Fibroblast of skin of right quadriceps (primary cell): ENCODE results near the gene SNAP25.

Experiments
- DNase-seq: peaks from one replicate; pipeline ENCODE4 v3.0.0-alpha.2; 2013

Gene SNAP25

DNA sequence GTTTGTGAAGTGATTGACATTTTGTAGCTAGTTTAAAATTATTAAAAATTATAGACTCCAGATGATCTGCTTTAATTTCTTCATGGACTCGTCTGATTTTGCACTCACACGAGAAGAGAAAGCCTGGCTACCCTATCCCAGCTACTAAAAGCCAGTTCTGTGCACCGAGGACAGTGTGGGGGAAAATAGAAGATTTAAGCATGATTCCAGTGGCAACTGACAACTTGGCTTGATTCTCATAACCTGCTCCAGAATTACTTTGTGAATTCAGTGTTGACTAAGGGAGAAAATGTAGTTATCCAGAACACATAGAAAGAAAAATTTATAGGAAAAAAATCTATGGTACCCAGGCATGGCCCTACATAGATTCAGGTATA lies 88.7 kb downstream of the SNAP25 start:
- peak; percentile 23 for DNase-seq

DNA sequence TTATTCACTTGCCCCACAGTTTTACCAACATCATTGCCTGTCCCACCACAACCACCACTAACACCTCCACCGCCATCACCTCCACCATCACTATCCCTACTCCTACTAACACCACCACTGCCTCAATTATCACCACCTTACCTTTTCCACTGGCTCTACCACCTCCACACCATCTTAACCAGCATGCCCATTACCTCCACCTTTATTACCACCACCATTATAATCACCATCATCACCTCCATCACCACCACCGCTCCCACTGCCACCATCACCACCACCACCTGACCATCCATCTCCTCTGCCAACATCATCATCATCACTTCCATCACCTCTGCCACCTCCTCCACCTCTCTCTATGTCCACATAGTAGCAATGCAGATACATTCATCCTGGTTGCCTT lies 90.0 kb downstream of the SNAP25 start:
- no peak for DNase-seq

DNA sequence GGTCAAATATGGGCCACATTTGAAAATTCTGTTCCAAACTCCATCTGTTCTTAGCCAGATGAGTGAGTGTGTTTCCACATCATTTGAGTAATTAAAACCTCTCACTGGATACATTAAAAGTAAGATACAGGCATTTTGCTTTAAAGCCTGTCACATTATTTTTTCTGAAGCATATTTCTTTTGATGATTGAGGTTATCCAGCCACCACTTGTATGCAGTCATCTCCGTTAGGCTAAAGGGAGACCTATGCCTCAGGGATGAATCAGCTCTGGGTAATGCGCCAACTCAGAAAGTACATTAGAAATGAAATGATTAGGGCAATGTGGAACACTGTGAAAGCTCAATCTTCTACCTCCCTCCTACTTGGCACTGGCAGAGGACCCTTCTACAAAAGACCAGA lies 90.7 kb downstream of the SNAP25 start:
- peak; percentile 97 for DNase-seq

DNA sequence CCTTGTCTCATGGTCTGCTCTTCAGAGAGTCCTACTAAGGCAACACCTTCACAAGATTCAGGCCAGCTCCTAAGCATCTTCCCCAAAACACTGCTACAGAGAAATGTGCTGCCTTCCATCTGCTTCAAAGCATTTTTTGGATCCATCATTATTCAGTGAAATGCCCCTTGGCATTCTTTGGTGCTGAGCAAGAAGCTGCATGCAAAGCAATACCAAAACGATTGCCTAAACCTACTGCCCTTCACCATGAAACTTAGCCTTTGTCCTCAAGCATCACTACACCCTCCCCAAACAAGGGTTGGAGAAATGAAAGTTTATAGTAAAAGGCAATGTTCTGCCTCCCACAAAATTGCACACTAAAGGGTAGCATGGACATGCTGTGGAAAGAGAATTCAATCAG lies 93.5 kb downstream of the SNAP25 start:
- peak; percentile 35 for DNase-seq

DNA sequence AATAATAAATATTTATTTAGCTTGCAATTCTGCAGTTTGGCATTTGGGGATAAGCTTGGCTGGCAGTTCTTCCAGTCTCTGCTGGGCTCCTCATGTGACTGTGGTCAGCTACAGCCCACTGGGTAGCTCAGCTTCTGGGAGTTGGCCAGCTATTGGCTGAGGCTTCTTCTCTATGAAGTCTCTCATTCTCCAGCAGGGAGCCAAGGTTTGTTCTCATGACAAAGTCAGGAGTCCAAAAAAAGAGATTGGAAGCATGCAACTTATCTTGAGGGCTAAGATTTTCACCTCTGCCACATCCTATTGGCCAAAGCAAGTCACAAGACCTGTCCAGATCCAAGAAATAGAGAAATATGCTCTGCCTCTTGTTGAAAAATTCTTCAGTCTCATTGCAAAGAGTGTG lies 94.6 kb downstream of the SNAP25 start:
- no peak for DNase-seq

DNA sequence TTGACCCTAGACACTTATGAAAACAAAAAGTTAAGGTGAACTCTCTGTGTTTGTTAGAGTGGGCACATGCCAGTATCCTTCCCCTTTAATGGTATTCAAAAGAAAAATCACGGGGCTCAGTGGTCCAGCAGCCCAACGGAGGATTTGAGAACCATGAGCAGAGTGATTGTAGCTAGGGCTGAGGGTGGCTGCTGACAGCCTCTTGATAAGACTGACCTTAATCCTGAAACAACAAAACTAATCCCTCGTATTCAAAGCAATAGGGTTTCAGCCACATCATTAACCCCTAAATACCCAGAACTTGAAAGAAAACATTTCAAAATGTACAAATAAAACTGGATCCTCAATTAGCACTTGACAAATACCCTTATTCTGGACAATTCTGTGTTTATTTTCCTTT lies 95.1 kb downstream of the SNAP25 start:
- no peak for DNase-seq

DNA sequence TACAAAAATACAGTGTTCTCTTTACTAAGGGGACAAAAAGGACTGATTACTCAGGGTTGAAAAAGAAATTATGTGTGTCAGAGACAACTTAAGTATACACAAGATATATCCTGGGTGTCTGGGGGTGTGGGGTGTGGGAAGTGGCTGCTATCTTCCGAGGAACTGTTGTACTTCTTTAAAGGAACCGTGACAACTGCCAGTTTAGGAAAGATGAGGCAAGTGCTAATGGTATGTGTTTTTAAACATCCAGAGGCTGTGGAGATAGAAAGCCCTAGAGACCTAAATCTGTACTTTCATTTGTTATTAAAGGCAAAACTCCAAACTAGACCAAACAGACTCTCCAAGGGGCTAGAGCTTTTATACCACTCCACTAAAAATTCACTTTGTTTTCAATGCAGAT lies 95.6 kb downstream of the SNAP25 start:
- DNase-seq, result peak; percentile 67

DNA sequence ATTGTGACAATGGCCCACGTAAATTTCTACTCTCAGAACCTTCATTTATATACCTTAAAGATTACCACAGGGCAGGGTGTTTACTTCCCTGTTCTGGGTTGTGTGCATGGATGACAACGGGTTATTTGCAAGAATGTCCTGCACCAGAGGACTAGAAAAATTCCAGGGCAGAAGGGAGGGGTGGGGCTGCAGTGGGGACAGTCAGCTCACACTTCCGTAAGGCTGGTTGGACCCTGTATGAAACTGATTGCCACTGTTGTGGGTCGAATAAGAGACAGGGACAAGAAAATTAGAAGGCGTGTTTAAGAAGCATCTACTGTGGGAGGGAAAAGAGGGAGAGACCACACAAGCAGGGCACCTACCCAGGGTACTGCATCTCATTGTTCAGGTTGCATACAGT lies 96.5 kb downstream of the SNAP25 start:
- no peak for DNase-seq

DNA sequence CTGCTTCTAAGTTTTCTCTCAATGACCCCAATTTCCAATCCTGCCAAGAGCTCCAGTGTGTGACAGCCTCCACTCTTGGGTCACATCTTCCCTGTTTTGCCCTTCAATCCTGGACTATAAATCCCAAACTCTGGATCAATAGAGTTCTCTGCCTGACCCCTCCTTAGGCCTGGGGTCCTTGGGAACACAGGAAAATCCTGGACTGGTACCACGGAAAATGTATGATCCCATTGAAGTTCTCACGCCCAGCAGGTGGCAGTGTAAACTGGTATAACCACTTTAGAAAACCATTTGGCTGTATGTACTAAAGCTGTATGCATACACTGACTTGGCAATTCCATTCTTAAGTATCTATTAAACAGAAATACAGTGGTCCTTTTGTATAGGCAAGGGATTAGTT lies 98.0 kb downstream of the SNAP25 start:
- DNase-seq, result no peak

DNA sequence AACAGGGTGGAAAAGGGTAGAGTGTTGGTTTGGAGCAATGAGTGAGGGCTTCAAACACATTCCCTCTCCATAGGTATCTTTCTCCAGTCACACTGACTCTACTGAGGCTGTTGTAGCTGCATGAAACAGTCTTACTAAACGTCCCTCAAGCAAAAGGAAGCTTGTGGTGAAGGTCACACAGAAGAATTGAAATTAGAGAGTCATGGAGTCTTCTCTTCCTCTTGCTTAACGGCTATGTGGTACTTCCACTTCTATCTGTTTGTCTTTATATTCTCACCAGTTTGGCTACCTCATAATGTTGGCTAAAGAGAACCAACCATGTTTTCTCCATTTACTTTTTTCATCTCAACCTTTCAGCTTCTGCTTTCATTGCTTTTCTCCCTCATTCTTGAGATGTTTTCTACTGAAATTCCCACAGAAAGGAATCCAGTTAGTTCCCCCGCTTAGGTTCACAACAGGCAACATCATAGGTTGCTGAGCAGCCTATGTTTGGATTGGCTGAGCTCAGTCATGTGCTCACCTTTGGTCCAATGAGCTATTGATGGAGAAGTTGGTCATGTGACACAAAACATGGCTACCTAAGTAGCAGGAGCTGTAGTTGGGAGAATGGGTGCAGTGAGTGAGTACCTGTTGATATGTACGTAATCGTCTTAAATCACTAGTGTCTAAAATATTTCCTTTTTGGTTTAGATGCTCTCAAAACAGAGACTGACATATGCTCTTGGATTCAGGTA lies 99.8 kb downstream of the SNAP25 start:
- no peak for DNase-seq

DNA sequence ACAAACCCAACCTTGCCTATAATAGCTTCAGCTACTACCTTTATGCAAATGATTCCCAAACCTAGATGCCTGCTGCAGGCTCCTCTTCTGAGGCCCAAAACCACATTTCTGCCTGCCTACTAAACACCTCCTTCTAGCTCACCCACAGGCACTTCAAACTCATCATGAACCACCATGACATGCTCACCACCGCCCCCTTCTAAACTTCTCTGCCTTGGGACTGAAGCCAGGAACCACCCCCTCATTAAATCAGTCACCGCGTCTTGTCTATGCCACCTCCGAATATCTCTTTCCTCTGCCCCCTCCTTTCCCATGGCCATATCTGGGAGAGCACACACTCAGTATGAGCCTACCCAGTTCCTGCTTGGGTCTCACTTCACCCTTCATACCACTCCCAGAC lies 101.2 kb downstream of the SNAP25 start:
- DNase-seq, result no peak

DNA sequence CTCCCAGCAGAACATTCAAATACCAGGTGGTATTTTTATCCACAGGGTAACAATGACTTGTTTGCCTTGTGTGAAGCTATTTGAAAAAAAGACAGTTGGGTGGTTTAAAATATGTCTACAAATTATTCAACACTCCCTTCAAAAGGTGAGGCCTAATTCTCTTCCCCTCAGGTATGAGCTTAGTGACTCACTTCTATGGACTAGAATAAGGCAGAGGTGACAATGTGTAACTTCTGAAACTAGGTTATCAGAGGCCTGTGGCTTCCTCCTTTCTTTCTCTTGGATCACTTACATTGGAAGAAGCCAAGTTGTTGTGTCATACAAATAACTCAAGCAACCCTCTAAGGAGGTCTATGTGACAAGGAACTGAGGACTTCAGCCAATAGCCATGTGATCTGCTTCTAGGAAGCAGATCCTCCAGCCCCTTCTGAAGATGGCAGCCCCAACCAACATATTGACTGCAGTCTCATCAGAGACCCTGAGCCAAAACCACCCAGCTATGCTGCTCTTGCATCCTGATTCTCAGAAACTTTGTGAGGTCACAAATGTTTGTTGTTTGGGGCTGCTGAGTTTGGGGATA lies 102.6 kb downstream of the SNAP25 start:
- DNase-seq, result no peak

DNA sequence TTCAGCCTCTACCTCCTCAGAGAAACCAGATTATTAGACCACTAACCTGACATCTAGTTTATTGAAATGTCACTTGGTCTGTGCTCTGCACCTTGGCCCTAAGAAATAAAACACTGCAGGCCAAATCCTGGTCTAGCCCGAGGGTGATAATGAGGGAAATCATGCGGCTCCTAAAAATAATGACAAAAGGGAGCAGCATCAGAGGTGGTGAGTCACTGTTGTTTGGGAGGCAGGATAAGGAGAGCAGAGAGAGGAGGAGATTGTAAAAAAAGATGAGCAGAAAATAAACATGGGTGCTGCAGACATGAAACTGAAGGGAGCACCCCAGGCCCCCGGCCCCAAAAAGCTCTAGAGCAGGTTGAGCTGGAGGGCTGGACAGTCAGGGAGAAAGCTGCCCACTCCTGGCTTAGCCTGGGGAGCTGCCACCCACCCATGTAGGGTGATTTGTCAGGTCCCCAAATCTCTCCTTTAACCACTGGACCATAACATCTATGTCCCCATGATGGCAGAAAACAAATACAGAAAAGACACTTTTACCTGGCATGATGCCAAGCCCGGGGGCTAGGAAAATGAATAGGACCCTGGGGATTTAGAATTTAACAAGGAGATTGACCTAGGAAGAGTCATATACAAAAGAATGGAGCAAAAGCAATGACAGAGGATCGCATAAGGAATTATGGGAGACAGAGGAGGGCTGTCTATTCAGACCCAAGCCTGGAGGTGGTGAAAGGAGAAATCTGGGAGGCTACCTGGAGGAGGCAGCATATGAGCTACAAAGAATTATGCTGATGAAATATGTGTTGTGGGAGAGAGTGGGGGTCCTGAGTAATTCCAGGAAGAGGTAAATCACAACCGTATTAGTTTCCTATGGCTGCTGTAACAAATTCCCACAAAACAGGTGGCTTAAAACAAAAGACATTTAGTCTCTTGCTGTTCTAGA lies 103.7 kb downstream of the SNAP25 start:
- DNase-seq, result peak; percentile 24

DNA sequence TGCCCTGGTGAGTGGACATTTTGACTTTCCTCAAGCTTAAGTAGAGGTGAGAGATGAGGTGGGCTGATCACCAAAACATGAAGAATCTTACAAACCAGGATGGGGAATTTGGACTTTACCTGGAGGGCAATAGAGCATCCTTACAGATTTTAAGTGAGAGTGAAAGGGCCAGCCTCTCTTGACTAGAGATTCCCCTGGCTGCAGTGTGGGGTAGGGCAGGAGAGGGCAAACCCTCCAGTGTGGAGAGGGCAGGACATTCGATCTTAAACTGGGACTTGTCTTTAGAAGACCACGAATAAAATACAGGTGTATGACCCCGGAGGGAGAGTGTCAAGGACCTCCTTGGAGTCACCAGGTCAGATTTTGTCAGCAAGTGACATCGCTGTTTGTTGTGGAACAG lies 105.1 kb downstream of the SNAP25 start:
- no peak for DNase-seq

DNA sequence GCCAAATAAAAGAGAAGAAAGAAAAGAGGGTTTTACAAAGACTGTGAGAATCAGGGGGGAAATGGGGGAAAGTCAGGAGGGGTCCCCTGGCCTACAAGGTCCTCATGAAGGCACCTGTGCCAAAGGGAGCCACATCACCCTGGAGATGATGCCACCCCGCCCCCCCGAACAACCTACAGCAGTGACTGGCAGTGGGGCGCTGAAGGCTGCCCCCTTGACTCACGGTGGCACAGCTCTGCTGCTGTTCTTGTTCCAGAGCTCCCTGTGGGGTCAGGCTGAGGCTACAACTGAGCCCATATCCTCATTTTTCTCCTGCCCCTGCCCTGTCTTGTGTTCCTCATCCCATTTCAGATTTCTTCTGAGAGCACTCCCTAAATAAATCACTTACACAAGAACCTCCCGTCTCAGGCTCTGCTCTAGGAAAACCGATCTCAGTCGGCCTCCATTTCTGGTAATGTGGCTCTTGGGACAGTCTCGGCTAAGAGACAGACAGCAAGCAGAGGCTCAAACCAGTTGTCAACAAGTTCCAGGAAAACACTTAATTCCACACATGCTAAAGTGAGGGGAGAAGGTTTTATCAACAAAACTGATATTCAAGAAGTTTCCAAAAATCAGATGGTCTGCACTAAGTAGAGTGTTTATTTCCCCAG lies 105.7 kb downstream of the SNAP25 start:
- no peak for DNase-seq

DNA sequence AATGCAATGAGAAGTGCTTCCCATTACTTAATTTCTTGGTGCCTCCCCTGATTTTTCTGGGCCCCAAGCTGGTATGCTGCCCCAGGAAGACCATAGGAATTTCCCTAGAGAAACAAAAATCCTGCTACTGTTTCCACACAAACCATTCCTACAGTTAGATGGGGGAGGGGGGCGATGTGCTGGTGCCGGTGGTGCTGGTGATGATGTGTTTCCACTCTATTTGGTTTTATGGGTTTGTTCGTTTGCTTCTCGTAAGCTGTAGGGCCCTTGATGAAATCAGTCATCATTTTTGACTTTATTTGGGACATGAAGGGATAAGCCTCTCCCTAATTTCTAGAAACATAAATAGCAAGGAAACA lies 110.2 kb downstream of the SNAP25 start:
- peak; percentile 30 for DNase-seq

DNA sequence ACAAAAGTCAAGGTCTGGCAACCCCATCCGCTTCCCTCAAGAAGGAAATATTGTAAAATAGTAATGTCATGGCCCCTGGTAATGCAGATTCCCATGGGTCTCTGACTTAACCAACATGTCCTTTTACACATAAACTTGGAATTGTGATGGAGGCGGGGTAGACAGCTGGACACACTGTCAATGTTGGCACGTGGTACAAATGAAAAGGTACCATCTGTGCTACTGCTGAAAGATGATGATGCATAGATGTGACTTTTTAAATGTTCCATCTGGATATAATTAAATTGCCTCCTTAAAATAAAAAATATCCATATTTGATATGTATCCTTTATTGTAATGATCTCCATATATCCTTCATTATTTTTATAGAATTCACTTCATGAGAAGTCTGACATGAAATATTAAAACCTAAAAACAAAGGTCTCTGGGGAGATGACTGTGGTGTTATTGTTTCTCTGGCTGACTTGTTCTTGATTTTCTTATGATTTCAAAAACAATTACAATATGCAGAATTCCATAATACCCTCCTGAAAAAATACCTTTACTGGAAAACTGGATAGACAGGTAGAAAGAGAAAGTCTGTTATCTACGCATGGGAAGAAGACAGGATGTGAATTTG lies 110.9 kb downstream of the SNAP25 start:
- DNase-seq, result no peak

DNA sequence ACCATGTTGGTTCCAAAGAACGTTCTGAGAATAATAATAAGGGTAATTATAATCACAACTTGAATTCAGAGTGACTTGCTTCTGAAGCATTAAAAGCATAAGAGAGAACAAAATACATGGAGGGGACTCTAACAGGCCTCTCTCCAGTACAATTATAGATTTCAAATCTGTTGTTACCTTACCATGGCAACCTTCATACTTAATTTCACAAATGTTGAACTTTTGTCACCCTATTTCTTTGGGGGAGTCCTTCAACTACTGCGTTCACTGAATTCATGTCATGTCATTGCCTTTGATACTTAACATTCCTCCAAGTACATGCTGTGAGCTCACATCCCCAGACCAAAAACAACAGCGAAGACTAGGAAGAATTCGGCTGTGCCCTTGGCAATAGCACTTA lies 111.4 kb downstream of the SNAP25 start:
- no peak for DNase-seq

DNA sequence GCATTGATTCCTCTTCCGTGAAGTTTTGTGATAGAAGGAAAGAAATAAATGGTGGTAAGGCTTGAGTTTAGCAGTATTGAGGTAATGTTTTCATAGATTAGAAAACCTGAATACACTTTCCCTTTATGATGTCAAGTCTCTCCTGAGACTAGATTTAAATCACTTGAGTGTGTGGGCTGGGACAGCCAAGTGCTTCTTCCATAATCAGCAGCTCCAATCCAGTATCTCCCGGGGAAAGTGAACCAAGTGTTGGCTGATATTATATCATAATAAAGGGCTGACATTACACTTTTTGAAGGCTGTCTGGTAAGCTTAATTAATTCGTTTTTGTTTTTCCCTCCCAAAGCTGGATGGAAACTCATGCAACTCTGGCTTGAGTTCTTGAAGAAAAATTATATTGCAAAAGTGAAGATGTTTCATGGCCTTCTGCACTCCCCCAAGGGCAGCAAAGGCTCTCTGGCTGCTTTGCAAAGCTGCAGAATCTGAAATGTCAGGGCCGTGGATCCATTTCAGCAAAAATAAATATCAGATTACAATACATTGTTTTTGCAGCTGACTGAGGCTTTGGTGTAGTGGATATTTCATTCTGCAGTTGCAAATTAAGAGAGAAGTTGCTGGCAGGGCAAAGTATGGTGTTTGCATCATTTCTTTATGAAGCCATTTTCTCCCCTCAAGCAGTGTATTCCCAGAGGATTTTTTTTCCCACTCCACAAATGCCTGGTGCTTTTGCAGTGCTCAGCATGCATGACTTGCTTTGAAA lies 114.2 kb downstream of the SNAP25 start:
- peak; percentile 56 for DNase-seq

DNA sequence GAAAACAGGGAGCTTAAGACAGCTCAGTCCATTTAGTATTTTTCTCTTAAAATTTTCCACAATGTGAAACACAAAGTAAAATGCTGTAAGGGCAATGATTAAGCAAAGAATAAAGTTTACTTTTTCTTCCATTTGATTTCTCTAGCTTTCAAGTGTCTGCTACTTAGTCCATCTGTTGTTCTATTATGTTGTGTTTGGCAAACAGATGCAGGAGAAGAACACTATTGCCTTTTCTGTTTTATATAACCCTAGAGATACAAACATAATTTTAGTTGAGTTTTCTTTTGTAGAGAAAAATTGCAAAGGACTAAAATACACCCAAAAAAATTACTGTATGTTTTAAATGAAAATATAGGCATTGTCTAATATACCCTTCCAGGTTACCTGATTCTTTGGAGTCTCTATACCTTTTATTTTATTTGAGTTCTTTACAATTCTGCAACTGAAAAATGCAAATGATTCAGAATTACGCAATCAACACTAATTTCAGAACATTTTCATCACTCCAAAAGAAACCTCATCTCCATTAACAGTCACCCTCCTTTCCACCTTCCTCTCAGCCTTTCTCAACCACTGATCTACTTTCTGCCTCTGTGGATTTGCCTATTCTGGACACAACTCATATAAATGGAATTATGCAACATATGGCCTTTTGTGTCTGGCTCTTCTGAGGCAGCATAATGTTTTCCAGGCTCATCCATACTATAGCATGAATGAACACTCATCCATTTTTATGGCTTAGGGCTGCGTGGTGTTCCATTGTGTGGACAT lies 118.5 kb downstream of the SNAP25 start:
- DNase-seq, result peak; percentile 67

DNA sequence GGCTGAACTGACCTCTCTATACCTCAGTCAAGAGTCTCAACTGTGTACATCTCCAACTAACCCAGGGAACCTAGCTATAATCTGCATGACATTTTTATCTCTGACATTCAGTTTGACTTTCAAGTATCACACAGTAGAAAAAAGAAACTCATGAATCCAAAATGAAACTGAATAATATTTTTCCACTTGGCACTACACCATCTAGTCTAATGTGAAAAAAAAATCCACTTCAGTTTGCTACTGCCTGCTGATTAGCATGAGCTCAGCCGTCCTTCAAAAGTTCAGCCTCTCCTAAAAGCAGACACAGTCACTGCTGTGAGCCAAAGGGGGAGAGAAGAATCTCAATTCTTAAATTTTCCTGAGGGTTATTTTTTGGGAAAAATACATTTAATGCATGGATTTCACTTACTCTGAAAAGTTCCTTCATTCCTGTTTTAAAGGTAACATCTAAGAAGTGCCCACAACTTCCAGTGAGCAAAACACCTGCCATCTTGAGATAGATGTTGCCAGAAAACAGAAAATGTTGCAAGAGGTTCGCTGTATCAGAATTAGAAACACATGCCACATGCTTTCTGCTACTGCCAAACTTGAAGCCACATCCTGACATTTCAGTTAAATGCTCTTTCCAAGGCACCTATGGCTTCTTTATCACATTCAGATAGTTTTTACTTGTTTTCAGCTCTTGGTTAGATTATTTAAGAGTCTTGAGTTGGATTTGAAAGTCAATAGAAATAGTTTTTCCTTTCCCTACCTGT lies 120.0 kb downstream of the SNAP25 start:
- DNase-seq, result no peak
